HS-5 (cell line): ENCODE measurements around the gene ARL15.
A peak's percentile ranks its signal among the peaks of the same experiment; 100 is the strongest.
"Not testable (repeated sequence)": the region's sequence is repeated elsewhere in the genome, so short reads cannot be mapped to it uniquely, and the experiment has no call there.

ENCODE experiments used
- DNase-seq: peaks from one replicate; pipeline ENCODE4 v3.0.0-alpha.2; 2012; ENCODE audit warnings: low read depth

Gene ARL15

GRCh38 chr5:54093861-54094260, 216.5 kb downstream of the ARL15 start:
- DNase-seq, result no peak

DNA sequence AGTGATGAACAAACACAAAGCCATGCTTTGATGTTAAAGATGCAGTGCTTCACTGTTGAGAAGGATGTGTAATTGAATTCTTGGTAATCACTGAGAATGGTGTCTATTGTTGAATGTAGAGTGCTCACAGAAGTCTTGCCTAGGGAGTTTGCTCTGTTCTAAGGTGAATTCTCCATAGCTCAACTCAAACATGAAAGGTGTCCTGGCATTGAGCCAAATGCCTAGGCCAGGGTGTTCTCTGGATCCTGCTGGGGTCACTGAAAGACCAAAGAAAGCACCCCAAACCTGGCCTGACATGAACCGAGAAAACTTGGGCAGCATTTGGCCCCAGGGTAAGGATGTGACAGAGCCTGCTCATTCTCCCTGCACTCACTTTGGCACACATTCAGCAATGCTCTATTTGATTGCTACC, 217.3 kb downstream of the ARL15 start:
- DNase-seq, result no peak

GRCh38 chr5:54091307-54092130, 218.9 kb downstream of the ARL15 start:
- DNase-seq, result no peak

DNA sequence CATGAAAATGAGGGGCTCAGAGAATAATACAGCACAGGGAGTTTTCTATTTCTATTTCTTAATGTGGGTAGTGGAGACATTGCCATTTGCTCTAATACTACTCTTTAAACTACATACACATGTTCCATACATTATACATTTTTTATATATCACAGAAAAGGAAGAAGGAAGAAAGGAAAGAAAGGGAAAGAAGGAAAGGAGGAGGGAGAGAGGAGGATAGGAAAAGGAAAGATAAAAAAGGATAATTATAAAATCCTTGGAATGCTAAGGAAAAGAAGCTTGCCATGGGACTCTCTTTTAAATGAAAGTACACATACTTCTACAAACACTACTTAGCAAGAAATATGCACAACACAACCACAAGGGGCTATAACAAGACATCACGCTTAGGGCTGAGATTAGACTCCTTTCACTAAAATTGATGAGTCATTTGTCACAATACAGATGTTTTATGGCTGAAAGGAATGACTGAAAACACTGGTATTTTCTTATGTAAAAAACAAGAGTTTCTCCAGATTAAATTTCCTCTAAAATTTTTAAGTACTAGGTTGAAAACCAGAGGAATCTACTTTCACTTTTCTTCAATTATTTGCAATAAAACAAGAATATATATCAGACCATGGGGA, 219.8 kb downstream of the ARL15 start:
- DNase-seq, result peak; percentile 56

- peak; percentile 37 for DNase-seq
These were observed 222.3 kb downstream of the ARL15 start for GRCh38 chr5:54088081-54088480.

DNA sequence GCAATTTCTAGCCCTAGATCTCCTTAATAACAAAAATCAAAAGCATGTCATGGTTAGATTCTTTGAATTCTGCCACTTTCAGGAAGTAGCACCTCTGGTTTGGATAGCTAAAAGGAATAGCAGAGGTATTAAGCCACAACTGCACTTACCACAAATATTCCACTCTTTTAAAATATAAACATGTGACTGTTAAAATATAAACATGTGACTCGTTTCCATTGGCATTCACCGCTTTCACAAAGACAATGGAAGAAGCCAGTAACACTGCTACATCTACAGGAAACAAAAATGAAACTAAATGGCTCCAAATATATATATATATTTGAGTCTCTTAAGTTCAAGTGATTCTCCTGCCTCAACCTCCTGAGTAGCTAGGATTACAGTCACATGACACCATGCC, 222.9 kb downstream of the ARL15 start:
- peak; percentile 71 for DNase-seq

DNA sequence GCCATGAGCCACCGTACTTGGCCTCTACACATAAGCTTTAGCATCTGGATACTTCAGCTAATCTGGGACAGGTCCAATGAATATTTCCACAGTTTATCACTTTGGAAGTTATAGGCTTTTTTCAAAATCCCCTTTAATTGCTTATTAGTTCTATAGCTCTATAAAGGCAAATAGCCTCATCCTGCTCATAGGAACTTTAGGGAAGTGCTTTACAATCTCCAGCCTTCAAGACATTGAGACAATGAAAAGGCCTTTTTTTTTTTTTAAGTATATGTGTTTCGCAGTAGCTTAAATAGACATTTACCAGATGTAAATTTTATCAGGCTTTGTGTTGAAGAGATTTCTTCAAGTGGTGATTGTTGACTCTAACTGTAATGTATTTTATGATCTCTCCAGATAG, 224.2 kb downstream of the ARL15 start:
- no peak for DNase-seq

DNA sequence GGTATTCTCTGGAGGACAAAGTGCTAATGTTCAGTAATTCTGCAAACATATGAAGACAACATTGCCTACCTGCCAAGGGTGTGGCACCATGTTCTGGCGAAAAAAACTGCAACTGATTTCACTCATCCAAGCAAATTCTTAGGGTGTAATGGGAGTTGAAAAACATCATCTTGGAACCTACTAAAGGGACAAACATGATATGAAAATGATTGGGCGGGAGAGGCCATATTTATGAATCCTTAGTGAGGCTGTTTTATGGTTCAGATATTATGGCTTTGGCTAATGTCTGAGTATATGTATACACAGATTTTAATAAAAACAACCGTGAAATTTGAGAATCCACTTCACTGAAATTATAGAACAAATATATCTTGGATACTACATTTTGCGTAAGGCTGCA, 225.7 kb downstream of the ARL15 start:
- DNase-seq, result no peak

- no peak for DNase-seq
These were observed 226.5 kb downstream of the ARL15 start for GRCh38 chr5:54083851-54084250.

DNA sequence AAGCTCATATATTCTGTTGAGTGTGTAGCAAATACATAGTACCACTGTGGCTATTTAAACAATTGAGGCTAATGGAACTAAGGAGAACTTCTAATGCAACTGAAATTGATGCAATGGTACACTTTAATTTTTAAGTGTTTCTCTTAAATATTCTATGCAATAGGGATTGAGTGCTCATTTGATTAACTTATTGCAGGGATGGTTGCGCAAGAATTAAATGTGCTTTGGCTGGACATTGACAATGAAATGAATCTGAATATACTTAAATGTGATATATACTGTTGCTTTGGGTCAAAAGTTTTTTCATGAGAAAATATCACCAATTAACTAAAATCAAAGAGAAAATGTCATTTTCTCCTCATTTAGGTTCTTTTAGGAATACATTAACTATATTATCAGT, 227.1 kb downstream of the ARL15 start:
- no peak for DNase-seq

- no peak for DNase-seq
These were observed 229.0 kb downstream of the ARL15 start for GRCh38 chr5:54081415-54081814.

DNA sequence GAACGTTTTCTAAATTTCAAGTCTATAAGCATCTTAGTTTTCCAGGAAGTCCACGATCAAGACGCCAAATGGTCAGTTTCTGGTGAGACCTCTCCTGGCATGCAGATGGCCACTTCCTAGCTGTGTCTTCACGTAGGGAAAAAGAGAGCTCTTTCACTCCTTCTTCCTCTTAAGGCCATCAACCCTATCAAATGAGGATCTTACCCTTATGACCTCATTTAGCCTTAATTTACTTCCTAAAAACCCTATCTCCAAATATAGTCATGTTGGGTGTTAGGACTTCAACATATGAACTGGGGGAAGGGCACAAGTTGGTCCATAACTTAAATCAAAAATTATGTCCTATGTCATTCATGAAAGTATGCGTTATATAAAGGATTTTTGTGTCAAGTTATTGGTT, 229.5 kb downstream of the ARL15 start:
- no peak for DNase-seq

DNA sequence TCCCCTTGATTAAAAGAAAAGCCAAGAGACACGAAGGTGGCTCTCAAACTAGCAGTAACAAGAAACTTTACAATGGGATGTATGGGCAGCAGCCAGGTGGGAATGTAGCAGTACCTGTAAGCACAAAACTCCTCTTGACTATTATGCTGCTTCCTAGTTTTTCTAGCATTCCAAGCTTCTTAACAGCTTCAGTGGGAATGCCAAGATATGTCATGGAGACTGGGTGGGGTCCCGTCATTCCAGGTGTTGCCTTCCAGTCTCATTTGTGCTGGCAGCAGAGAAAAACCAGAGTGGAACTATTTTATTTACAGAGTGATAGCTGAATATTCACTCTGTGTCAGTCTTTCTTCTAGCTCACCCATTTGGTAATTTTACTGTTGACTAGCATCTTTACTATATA, 236.6 kb downstream of the ARL15 start:
- no peak for DNase-seq

DNA sequence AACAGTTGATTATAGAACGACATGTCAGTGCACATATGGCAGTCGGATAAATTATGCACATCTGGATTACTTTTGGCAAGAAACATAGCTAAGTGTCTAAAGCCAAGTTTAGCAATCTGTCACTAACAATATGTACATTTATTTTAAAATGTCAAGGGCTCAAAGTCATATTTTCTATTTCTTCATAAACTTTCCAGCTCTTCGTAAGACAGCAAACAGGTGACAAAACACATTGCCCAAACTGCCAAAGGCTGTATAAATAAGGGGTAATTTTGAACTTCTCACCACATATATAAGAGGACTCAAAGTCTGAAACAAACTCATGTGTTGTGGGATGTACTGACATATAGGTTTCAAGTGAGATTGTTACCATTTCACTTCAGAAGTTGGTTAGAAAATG, 237.2 kb downstream of the ARL15 start:
- DNase-seq, result no peak

DNA sequence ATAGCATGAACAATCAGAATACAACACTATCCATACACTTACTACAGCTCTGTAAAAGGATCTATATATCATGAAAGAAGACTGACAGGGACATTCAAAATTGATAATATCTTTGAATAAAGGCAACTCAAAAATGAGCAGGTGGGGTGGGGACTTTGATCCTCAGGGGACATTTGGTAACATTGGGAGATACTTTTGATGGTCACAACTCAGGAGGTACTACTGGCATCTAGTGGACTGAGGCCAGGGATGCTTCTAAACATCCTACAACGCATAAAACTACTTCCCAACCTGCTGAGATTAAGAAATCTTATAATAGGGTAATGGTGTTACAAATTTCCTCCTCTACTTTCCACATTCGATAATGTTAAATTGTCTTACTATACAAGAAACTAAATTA, 243.9 kb downstream of the ARL15 start:
- DNase-seq, result no peak

DNA sequence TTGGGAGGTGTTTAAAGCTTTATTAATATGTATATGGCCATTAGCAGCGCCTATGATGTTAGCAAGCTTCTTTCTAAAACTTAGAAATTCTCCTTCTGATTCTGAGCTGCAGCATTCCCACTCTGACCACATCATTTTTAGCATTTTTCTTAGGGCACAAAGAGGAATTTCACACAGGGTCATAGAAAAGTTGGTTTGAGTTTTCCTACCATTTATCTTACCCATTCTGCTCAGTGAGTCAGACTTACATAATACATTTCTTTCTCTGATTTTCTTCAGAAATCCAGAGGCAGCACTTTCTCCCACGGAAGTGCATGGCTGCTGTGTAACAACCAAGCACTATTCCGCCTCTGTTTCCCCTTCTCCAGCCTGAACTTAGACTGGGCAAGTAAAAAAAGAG, 246.6 kb downstream of the ARL15 start:
- DNase-seq, result peak; percentile 64

DNA sequence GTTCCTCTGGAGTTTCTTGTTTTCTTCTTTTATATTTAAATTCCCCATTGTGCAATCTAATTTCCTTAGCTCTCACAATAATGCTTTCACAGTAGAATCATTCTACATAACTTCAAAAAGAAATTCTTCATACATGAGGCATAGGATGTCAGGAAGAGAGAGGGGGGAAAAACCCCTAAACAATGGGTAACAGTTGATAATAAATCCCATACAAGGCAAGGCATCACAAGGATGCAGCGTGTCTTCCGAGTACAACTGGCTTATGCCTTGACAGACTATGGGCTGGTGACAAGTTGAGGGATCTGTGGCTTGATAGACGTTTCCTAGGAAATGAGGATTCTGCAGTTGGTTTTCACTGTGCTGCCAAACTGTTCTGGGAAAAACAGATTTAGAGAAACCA, 247.4 kb downstream of the ARL15 start:
- peak; percentile 68 for DNase-seq

GRCh38 chr5:54060919-54061318, 249.5 kb downstream of the ARL15 start:
- DNase-seq, result not testable (repeated sequence)

DNA sequence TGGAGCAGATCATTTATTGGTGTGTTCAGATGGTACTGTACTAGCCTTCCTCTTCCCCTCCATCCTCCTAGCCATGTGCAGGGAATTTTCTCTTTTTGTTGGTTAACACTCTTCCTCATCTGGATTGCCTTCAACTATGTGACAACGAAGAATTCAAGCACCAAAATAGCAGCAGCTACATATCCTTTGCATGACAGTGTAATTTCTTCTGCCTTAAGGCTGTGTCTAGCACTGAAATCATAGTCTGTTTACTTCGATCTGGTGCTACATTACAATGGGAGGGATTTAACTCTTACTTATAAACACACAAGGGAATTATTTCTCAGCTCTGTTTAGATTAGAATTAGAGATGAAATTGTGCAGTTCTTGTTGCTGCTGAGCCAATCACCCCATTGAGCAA, 260.4 kb downstream of the ARL15 start:
- no peak for DNase-seq

DNA sequence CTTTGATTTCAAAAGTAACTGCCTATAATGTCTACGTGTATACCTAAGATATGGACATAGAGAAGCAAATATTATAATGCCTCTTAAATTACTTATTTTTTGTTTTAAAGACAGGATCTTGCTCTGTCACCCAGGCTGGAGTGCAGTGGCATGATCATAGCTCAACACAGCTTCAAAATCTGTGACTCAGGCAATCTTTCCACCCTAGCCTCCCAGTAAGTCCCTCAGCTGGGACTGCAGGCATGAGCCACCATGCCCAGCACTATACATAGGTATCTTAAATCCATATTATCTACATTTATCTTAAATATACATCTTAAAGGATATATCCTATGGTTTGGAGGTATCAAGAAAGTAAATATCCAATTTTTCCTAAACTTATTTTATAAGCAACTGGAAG, 261.2 kb downstream of the ARL15 start:
- DNase-seq, result no peak

DNA sequence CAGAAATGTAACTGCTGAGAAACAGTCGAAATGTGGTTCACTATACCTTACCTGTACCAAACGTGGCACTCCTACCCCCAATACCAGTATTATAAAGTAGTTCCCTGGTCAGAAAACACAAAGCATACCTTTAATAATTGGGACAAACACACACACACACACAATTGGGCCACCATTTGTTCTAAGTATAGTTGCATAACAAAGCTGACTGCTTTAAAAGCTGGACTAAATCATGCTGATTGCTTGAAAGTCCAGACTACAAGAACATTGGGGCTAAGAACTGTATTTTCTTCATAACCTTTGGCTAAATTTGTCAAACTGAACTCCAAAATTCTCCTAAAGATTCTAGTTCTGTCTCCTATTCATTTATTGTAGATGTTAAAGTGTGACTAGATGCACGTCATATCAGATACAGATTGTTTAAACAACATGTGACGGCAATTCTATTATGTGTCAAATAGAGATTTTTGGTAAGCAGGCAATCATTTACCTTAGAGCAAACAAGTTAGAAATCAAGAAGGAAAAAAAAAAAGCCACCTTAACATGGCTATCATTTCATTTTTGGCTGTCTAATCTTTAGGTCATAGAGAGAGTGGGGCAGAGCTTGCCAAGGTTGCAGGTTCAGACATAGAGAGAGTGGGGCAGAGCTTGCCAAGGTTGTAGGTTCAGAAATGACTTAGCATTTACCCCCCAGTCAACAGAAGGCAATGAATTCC, 265.1 kb downstream of the ARL15 start:
- no peak for DNase-seq

- not testable (repeated sequence) for DNase-seq
These were observed 266.1 kb downstream of the ARL15 start for GRCh38 chr5:54044276-54044675.

DNA sequence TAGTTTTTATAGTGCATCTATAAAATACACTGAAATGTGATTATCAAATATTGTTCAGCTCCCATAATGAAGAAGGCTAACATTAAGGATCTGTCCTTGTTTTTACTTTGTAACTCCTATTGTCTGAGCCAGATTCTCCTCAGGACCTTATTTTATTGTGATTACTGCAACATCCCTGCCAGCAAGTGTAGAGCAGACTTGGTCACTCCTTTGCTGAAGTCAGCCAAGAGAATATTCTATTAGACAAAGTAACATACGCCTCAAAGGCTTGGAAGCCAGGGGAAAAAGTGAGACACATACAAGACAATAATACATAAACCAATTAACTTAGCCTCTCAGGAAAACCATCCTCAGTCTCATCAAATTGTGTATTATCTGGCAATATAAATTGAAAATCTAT, 269.6 kb downstream of the ARL15 start:
- DNase-seq, result no peak
